ENCODE measurements around the gene GPC5.

DNA sequence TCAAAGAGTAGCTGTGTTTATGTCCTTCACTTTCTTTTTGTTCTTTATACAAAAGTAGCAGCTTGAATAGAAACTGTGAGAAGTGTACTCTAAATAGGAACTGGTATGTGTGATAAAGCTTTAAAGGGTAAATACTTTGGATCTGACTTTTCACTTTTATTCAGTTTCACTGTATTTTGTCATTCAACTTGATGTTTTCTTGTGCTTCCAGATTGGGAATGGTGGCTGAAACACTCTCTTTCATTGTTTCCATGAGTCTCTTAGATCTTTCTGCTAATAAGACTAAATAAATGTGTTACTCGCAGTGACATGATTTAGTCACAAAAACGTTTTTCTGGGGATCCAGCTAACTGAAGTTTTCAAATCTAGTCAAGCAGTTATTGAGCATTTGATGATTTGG, 133.2 kb downstream of the GPC5 start:
- TF ChIP-seq, protein P1, sequence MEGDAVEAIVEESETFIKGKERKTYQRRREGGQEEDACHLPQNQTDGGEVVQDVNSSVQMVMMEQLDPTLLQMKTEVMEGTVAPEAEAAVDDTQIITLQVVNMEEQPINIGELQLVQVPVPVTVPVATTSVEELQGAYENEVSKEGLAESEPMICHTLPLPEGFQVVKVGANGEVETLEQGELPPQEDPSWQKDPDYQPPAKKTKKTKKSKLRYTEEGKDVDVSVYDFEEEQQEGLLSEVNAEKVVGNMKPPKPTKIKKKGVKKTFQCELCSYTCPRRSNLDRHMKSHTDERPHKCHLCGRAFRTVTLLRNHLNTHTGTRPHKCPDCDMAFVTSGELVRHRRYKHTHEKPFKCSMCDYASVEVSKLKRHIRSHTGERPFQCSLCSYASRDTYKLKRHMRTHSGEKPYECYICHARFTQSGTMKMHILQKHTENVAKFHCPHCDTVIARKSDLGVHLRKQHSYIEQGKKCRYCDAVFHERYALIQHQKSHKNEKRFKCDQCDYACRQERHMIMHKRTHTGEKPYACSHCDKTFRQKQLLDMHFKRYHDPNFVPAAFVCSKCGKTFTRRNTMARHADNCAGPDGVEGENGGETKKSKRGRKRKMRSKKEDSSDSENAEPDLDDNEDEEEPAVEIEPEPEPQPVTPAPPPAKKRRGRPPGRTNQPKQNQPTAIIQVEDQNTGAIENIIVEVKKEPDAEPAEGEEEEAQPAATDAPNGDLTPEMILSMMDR (IDR thresholded peaks at IDR 0.05; ENCODE audit: insufficient read depth, low read length, poor library complexity, severe bottlenecking) = no peak
- TF ChIP-seq EZH2phosphoT487 (conservative IDR thresholded peaks at IDR 0.05; ENCODE audit: low read length) = no peak

Data from SU-DHL-6 (cell line).